SK-N-SH treated with all-trans-retinoic acid at 6 μM for 48 hours (cell line): Measurements from ENCODE around the gene CNGA3.

Experiments used
- ARNTL ChIP-seq: fragments of 450-650 bp; formaldehyde crosslinking; IDR thresholded peaks from 2 replicates; pipeline ENCODE4 v1.5.0; 2020; ENCODE audit warnings: low read depth, mild to moderate bottlenecking, moderate library complexity, borderline replicate concordance
- PATZ1 ChIP-seq: fragments of 250-450 bp; sonication (Bioruptor Pico); IDR thresholded peaks from 2 replicates; pipeline ENCODE4 v1.8.0; 2020; ENCODE audit warnings: mild to moderate bottlenecking, moderate library complexity, borderline replicate concordance

- TF ChIP-seq PATZ1 (CRISPR knock-in tag) (no peak), ARNTL (no peak)
Measured at GRCh38 chr2:98376301-98376910, 30.1 kb downstream of the CNGA3 start.
